Stimulated activated effector memory CD8-positive, alpha-beta T cell treated with anti-CD3 and anti-CD28 coated beads, Interleukin-12 subunit alpha, Interleukin-12 subunit beta, amount 100 ng/mL, for 72 hours (primary cell): ENCODE results near the gene ARMH1.

Experiments
- ATAC-seq: fragments of 150-1000 bp; cut with Tn5 transposase; 2 replicates; pipeline ENCODE4 v1.10.0; 2021
- DNase-seq, 2 donors: peaks; one replicate each; pipeline ENCODE4 v3.0.0; 2021 to 2022; ENCODE audit warnings: low spot score in 2 of 2
- H3K27ac Mint-ChIP-seq: one replicate; pipeline ENCODE4 v1.8.0; 2022; ENCODE audit warnings: mild to moderate bottlenecking, mixed read lengths
- H3K36me3 Mint-ChIP-seq: one replicate; pipeline ENCODE4 v1.8.0; 2022; ENCODE audit warnings: mild to moderate bottlenecking, mixed read lengths
- H3K4me1 Mint-ChIP-seq: one replicate; pipeline ENCODE4 v1.8.0; 2022; ENCODE audit warnings: mixed read lengths
- H3K4me3 Mint-ChIP-seq: one replicate; pipeline ENCODE4 v1.8.0; 2022; ENCODE audit warnings: mild to moderate bottlenecking, mixed read lengths
- H3K9me3 Mint-ChIP-seq: one replicate; pipeline ENCODE4 v1.8.0; 2022; ENCODE audit warnings: mixed read lengths

ARMH1 gene

DNA sequence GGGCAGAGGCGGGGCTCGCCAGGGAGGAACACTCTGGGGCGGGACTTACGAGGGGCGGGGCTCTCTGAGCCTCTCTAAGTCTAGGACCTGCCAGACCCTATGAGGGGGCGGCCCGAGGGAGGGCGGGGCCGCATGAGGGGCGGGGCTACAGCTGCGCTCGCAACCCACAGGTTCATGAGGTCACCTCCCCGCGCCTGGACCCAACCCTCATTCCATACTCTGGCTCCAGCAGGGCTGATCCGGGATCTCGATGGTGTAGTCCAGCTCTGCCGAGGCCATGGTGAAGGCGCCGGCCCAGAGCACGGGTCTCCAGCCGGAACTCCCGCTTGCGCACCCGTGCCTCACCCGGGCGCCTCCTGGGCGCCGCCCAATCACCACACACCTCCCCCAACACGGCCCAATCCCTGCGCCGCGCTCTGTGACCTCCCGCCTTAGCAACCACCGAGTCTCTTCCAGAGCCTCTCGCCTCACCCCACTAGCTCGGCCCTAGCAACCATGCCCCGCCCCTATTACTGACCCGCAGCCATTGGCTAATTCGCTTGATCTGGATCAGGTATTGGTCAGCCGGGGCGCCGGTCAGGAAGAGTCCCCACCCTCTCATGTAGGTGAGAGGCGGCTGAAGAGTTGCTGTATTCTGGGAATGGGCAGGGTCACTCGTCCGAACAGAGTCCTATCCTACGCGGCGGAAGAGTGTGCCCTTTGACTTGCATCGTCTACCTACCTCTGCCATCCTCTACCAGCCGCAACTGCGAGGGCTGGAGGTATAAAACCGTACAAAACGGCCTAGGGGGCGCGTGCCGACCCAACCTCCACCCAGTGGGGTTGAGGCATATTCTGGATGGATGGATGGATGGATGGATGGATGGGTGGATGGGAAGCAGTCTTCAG is at the start of gene ARMH1, which contains the start of gene TMEM53:
TSS of gene ARMH1 (plus strand) at position 602 of the 888 bp plus-strand sequence. CDS start 14,984 bp downstream, outside the sequence.
TSS of gene TMEM53 (minus strand) at position 369 of the 888 bp plus-strand sequence. CDS start at position 279, 90 bp downstream.
- Mint-ChIP-seq H3K4me1 (peaks cover 14% of the 10 kb centered on the region), H3K27ac (peak within 1 kb of the TSS; percentile 87), H3K9me3 (no peaks in the 10 kb centered on the region), H3K4me3 (peak within 1 kb of the TSS; percentile 83), H3K36me3 (no peaks in the 10 kb centered on the region)
- peak; percentile 96 to 99 for DNase-seq
- peak; percentile 97 for ATAC-seq

DNA sequence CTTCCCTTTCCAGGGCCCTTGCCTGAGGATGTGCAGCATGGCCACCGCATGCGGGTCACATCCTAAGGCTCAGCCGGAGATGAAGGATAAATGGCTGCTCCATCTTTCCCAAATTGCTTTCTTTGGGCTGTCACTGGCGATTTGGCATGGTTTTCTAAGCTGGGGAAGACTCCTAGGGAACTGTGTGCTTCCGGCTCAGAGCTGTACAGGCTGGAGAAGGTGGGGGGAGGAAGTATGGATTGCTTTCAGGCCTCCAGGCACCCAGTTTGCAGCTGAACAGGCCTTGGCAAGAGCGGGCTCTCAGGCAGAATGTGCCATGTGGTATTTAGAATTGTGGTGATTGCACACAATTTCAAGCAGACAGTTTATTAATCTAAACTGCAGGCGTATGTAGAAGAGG is 49.2 kb upstream of the ARMH1 start:
- no peaks in the 10 kb centered on the region for H3K36me3 Mint-ChIP-seq
- DNase-seq (no peak), ATAC-seq (no peak)
- H3K4me3 Mint-ChIP-seq, result no peak overlapping the region
- H3K27ac Mint-ChIP-seq, result no peak overlapping the region
- H3K4me1 Mint-ChIP-seq, result peaks cover under 1% of the 10 kb centered on the region
- no peaks in the 10 kb centered on the region for H3K9me3 Mint-ChIP-seq

- ATAC-seq, result no peak
- H3K4me3 Mint-ChIP-seq, result no peak overlapping the region
Observed at GRCh38 chr1:44628962-44629756, 45.4 kb upstream of the ARMH1 start.

DNA sequence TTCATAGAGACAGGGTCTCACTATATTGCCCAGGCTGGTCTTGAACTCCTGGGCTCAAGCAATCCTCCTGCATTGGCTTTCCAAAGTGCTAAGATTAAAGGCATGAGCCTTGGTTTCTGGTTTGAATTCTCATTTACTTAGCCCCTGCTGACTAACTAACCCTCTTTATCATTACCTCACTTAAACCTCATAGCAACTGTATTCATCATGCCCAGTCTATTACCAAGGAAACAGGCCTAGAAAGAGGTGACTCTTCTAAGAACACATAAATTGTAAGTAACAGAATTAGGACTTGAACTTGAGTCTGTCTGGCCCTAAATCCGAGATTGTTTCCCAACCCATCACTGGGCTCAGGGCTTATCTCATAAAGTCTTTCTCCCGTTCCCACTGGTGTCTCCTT is 44.4 kb upstream of the ARMH1 start:
- Mint-ChIP-seq H3K4me1 (peaks cover 39% of the 10 kb centered on the region), H3K9me3 (peaks cover 4% of the 10 kb centered on the region), H3K4me3 (peak overlapping the region; percentile 85), H3K27ac (peak overlapping the region; percentile 99), H3K36me3 (peaks cover 39% of the 10 kb centered on the region)
- no peak for ATAC-seq
- DNase-seq, result no peak

More at GRCh38 chr1:44628962-44629756, 45.4 kb upstream of the ARMH1 start:
- no peak overlapping the region for H3K27ac Mint-ChIP-seq
- peaks cover 30% of the 10 kb centered on the region for H3K36me3 Mint-ChIP-seq
- no peak for DNase-seq
- peaks cover 4% of the 10 kb centered on the region for H3K9me3 Mint-ChIP-seq
- peaks cover 30% of the 10 kb centered on the region for H3K4me1 Mint-ChIP-seq

GRCh38 chr1:44631333-44631646 is 43.2 kb upstream of the ARMH1 start:
- Mint-ChIP-seq H3K27ac (peak overlapping the region; percentile 99), H3K4me1 (peaks cover 49% of the 10 kb centered on the region), H3K36me3 (peaks cover 51% of the 10 kb centered on the region), H3K4me3 (peak overlapping the region; percentile 85), H3K9me3 (peaks cover 4% of the 10 kb centered on the region)
- DNase-seq (no peak), ATAC-seq (no peak)

DNA sequence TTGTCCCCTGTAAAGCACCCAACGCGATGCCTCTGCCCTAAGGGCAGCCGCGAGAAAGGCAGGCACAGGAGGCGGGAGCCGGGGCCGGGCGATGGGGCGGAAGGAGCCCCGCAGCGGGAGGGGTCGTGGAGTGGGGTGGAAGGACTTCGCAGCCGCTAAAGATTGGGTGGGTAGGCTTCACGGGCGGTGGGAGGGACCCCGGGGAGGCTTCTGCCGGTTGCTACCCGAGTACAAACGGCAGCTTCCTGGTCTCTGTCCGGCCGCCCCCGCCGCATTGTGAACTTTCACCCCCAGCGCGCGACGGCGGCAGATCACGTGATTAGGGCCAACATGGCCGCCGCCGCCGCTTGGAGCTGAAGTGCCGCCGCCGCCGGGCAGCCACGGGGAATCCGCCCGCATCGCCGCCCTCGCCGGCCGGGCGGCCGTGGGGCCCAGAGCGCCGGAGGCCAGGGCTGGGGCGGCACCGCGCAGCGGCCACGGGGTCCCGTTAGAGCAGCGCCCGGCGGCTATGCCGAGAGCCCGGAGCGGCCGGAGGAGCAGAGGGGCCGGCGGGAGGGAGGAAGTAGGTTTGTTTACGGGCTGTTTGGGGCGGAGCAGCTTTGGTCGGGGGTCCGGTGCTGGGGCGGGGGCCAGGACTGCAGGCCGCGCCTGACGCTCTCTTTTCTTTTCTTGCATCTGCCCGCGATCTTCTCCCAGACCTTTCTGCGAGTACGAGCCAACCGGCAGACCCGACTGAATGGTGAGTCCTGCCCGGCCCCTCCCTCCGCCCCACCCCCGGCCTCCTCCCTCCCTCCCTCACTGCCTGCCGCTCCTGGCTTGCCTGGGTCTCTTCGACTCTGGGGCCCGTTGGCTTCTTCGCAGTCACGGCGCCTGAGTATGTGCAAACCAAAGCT is 42.6 kb upstream of the ARMH1 start:
- H3K9me3 Mint-ChIP-seq, result peaks cover 4% of the 10 kb centered on the region
- ATAC-seq (peak; percentile 87), DNase-seq (peak; percentile 87 to 94)
- peaks cover 49% of the 10 kb centered on the region for H3K4me1 Mint-ChIP-seq
- peak overlapping the region; percentile 85 for H3K4me3 Mint-ChIP-seq
- peaks cover 57% of the 10 kb centered on the region for H3K36me3 Mint-ChIP-seq
- H3K27ac Mint-ChIP-seq, result peak overlapping the region; percentile 99

DNA sequence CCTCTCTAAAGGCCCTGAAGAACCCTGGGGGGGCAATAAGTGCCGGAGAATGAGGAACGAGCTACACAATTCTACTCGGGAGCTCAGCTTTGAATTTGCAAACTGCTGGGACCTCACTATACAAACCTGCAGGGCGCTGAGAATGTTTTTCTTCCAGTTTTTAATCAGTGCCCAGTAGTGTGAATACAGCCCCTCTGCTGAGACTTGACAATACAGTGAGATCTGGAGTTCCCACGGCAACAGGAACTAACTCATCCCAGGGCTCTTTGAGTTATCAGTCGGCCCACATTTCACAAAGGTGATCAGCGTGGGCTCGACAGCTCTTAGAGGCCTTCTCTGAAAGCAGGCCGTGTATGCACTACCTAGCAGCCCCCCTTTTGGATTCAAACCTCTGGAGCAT is 41.9 kb upstream of the ARMH1 start:
- no peak for DNase-seq
- Mint-ChIP-seq H3K9me3 (peaks cover 4% of the 10 kb centered on the region), H3K4me1 (peaks cover 49% of the 10 kb centered on the region), H3K36me3 (peaks cover 64% of the 10 kb centered on the region), H3K4me3 (peak overlapping the region; percentile 85), H3K27ac (peak overlapping the region; percentile 99)
- peak; percentile 19 for ATAC-seq

DNA sequence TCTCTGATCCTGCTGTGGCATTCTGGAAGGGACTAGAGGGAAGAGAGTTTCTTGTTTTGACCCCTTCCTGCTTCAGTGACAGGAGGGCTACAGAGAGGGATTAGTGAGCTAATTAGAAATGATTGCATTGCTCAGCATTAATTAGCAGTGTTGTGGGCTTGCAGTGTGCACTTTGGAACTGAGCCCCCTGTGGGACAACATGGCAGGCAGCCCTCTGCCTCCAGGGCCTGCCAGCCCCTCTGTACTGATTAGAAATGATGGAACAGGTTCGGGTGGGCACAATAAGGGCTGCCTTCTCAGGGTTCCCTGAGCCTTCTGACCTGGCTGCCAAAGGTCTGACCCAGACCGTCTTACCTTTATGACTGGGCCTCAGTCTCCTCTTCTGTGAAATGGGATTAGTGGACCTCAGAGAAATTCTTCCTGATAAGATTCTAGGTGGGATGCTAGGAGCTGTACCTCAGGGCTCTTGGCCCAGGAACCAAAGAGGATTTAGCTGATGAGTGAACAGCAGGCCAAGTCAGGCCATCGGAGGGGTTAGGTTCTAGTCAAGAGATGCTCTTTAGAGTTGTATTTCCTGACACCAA is 39.8 kb upstream of the ARMH1 start:
- Mint-ChIP-seq H3K9me3 (peaks cover 4% of the 10 kb centered on the region), H3K27ac (peak overlapping the region; percentile 99), H3K4me1 (peaks cover 55% of the 10 kb centered on the region), H3K36me3 (peaks cover 85% of the 10 kb centered on the region), H3K4me3 (peak overlapping the region; percentile 85)
- ATAC-seq, result no peak
- no peak for DNase-seq

DNA sequence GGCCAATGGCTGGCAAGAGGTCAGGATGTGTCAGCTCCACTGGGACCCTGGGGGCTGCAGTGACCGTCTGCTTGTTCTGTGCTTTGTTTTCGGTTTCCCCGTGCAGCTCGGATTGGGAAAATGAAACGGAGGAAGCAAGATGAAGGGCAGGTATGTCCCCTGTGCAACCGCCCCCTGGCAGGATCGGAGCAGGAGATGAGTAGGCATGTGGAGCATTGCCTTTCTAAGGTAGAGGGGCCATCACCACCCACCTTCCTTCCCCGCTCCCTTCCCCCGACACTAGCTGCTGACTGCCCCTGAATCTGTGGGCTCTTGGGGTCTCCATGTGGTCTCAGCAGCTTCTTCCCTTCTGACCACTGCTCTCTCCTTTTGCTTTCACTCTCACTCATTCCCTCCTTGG is 39.1 kb upstream of the ARMH1 start:
- Mint-ChIP-seq H3K4me3 (no peak overlapping the region), H3K36me3 (peaks cover 91% of the 10 kb centered on the region), H3K27ac (peak overlapping the region; percentile 99), H3K4me1 (peaks cover 53% of the 10 kb centered on the region), H3K9me3 (peaks cover 4% of the 10 kb centered on the region)
- ATAC-seq, result no peak
- no peak for DNase-seq

DNA sequence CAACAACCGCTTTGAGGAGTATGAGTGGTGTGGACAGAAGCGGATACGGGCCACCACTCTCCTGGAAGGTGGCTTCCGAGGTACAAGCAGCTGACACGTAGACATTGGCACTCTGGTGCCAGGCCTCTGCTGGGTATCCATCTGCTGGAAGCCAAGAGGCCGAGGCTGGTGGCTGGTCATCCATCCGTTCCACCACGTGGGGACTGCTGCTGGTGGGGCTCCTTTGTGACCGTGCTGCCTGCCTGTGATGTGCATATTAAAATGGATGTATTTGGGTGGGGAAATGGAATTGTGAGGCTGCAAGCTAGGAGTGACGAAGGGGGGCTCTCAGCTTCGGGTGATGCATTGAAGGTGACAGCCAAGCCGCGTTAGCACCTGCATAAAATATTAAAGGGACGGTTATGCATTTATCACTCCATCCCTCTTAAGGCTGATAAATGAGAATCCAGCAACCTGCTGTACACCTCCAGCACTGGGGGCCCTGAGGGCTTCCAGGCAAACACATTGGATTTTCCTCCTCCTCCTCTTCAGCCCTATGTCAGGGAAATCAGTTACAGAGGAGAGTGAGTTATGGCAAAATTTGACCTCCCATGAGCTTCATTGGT is 38.3 kb upstream of the ARMH1 start:
- peaks cover 46% of the 10 kb centered on the region for H3K4me1 Mint-ChIP-seq
- H3K9me3 Mint-ChIP-seq, result no peaks in the 10 kb centered on the region
- ATAC-seq, result no peak
- H3K4me3 Mint-ChIP-seq, result no peak overlapping the region
- peak overlapping the region; percentile 99 for H3K27ac Mint-ChIP-seq
- H3K36me3 Mint-ChIP-seq, result peaks cover 94% of the 10 kb centered on the region
- DNase-seq, result no peak

DNA sequence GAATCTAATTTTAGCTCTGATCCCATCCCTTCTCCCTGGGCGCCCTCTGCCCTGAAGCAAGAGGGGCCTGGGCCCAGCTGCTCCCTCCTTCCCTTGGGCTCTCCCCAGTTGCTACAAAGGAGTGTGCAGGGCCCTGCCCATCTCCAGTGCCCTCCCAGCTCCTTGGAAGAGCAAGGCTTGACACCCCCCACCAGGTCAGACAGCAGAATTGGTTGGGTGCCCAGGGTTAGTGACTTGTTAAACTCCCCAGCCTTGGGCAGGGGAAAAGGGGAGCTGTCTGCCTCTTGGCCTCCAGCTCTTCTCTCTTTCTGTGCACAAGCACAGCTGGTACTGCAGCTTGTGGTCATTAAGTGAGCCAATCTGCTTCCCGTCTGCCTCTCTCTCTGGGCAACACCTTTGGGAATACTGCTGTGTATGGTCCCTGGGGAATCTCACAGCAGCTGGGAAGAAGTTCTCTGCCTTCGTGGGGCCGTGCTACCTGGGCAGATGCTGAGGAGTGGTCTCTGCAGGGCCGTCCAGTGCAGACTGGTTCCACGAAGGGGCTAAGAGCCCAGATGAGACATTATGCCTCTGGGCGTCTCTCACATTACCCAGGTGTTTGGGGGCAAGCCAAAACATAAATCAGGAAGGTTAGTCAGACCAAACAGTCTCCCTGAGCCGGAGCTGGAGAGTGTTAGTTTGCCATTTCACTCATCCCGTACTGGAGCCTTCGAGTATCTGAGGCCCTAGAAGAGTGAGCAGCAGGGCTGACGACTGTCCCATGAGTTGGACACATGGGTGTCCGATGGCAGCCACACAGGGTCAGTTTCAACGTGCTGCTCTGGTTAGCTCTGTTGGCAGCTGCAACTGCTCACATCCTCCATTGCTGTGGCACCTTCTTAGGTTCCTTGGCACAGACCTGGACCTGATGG is 37.6 kb upstream of the ARMH1 start:
- no peak overlapping the region for H3K4me3 Mint-ChIP-seq
- H3K36me3 Mint-ChIP-seq, result peaks cover 94% of the 10 kb centered on the region
- H3K27ac Mint-ChIP-seq, result peak overlapping the region; percentile 99
- ATAC-seq, result no peak
- peaks cover 50% of the 10 kb centered on the region for H3K4me1 Mint-ChIP-seq
- no peaks in the 10 kb centered on the region for H3K9me3 Mint-ChIP-seq
- DNase-seq, result no peak

GRCh38 chr1:44637702-44638411 is 36.7 kb upstream of the ARMH1 start:
- ATAC-seq (no peak), DNase-seq (no peak)
- Mint-ChIP-seq H3K9me3 (no peaks in the 10 kb centered on the region), H3K4me1 (peaks cover 53% of the 10 kb centered on the region), H3K4me3 (no peak overlapping the region), H3K27ac (peak overlapping the region; percentile 99), H3K36me3 (peaks cover 96% of the 10 kb centered on the region)
